Fibroblast of lung (primary cell): ENCODE data around the gene TPRG1L.

Experiments used
- EZH2 ChIP-seq: IDR thresholded peaks from 2 replicates; pipeline ENCODE4 v1.5.1; 2012; ENCODE audit warnings: low read length, control low read depth, mild to moderate bottlenecking; ENCODE audit errors: missing control alignments
- TF ChIP-seq, protein P1 (sequence below), 2 donors: IDR thresholded peaks in 1 of 2; conservative IDR thresholded peaks in 1 of 2; 1 replicate in 1 of 2; 2 replicates in 1 of 2; pipeline ENCODE4 v1.5.1; 2011 to 2012; ENCODE audit warnings: low read length in 2 of 2, control low read depth in 1 of 2, inconsistent platforms in 1 of 2, low read depth in 1 of 2, mild to moderate bottlenecking in 1 of 2

DNA sequence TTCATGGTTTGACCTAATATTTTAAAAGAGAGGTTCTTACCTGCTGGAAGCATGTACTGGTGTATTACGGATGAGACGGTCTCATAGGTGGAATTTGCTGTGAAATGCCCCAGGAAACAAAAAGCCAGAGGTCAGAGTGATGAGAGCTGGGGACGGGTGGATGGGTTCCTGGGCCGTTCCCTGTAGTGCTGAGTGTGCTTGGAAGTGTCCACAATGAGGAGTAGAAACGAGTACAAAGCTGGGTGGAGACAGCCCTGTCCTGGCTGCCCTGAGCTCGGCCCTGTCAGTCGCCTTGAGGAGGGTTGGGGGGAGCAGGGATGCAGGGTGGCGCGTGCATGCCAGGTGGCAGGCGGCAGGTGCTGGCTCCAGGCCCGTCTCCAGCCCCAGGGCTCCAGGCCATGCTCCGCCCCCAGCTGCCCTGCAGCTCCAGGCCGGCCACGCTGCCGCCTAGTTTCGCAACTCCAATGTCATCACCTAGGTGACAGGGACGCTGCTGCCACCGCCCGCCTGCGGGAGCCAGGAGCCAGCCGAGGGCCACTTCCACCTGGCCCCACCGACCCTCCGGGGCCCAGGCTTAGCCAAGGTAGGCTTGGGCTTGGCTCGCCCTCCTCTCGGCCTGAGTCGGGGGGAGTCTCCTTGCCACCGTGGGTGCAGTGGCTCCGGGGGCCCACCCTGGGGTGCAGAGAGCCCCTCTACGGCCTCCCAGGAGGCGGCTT is 43.9 kb downstream of the TPRG1L start:
- TF ChIP-seq, protein P1, sequence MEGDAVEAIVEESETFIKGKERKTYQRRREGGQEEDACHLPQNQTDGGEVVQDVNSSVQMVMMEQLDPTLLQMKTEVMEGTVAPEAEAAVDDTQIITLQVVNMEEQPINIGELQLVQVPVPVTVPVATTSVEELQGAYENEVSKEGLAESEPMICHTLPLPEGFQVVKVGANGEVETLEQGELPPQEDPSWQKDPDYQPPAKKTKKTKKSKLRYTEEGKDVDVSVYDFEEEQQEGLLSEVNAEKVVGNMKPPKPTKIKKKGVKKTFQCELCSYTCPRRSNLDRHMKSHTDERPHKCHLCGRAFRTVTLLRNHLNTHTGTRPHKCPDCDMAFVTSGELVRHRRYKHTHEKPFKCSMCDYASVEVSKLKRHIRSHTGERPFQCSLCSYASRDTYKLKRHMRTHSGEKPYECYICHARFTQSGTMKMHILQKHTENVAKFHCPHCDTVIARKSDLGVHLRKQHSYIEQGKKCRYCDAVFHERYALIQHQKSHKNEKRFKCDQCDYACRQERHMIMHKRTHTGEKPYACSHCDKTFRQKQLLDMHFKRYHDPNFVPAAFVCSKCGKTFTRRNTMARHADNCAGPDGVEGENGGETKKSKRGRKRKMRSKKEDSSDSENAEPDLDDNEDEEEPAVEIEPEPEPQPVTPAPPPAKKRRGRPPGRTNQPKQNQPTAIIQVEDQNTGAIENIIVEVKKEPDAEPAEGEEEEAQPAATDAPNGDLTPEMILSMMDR (conservative IDR thresholded peaks at IDR 0.05 in 1 of 2, IDR thresholded peaks at IDR 0.05 in 1 of 2; ENCODE audit: low read depth in 1 of 2, low read length in 2 of 2): no peak
- TF ChIP-seq EZH2: no peak
